SK-N-MC (cell line): ENCODE measurements around the gene TERT.

Experiments used
- EZH2 ChIP-seq: fragments of 200-600 bp; sonication (generic); IDR thresholded peaks from one replicate; pipeline ENCODE4 v1.6.1; 2017; ENCODE audit warnings: antibody characterized with exemption
- POLR2AphosphoS5 ChIP-seq: IDR thresholded peaks from 2 replicates; pipeline ENCODE4 v1.6.1; 2012; ENCODE audit warnings: mild to moderate bottlenecking, low read depth, low read length, borderline replicate concordance

DNA sequence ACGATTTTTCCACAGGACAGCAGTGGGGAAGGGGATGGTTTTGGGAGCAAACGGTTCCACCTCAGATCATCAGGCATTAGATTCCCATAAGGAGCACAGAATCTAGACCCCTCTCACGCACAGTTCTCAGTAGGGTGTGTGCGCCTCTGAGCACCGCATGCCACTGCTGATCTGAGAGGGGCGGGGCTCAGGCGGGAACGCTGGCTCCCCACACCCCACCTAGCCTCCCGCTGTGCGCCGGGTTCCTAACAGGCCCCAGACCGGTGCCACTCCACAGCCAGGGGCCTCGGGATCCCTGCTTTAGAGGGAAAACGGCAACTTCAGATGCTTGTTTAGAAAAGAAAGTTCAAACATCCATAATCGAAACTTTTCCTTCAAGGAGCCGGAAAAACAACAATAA lies 20.4 kb downstream of the TERT start:
- TF ChIP-seq POLR2AphosphoS5 (no peak), EZH2 (no peak)
